IMR-90 (cell line): Measurements from ENCODE around the gene SLC25A19. TPM values are rescaled to one million over a fixed set of nuclear protein-coding genes. Genes with fewer than 3 reads are reported as not detected.

Experiments
- ATAC-seq: fragments of 200-7000 bp; cut with Tn5 transposase; 2 replicates; pipeline ENCODE4 v1.9.1; 2020; ENCODE audit warnings: low read depth, mild to moderate bottlenecking, moderate library complexity
- BruUV-seq: library from RNA; stranded (reverse); fragments of 400-500 nt; replicated peaks from 2 replicates; lab custom pipeline; 2021; lab: Mats Ljungman, UMichigan
- CTCF ChIA-PET: fragments of 300-600 bp; formaldehyde crosslinking; extraction: SDS; loops from one replicate; lab custom pipeline; 2021; ENCODE audit warnings: antibody characterized with exemption; lab: Yijun Ruan, JAX
- POLR2A ChIA-PET: fragments of 300-600 bp; sonication (Branson Sonifier 250); formaldehyde crosslinking; loops from one replicate; lab custom pipeline; 2022; ENCODE audit warnings: antibody characterized with exemption; ENCODE audit not compliant: unreplicated experiment; lab: Charles Lee
- DNase-seq: peaks from one replicate; pipeline ENCODE4 v3.0.0; 2013
- H2AFZ ChIP-seq: replicated peaks from 2 replicates; pipeline ENCODE3; 2013; ENCODE audit warnings: low read length, mild to moderate bottlenecking; ENCODE audit not compliant: poor library complexity
- H2AK5ac ChIP-seq: 2 replicates; pipeline ENCODE4 v1.6.1; 2013; ENCODE audit warnings: low read depth, low read length, inconsistent platforms
- H2AK9ac ChIP-seq: replicated peaks from 2 replicates; pipeline ENCODE3; 2013; ENCODE audit warnings: mild to moderate bottlenecking, low read depth, low read length, moderate library complexity; ENCODE audit not compliant: poor library complexity
- H2BK120ac ChIP-seq: 2 replicates; pipeline ENCODE4 v1.6.1; 2013; ENCODE audit warnings: low read depth, low read length, inconsistent platforms
- H2BK15ac ChIP-seq: 3 replicates; pipeline ENCODE4 v1.6.1; 2013; ENCODE audit warnings: low read depth, low read length, inconsistent platforms
- H2BK20ac ChIP-seq: 2 replicates; pipeline ENCODE4 v1.6.1; 2013; ENCODE audit warnings: low read depth, mild to moderate bottlenecking, inconsistent platforms, low read length, moderate library complexity
- H2BK5ac ChIP-seq: 2 replicates; pipeline ENCODE4 v1.6.1; 2013; ENCODE audit warnings: mild to moderate bottlenecking, low read depth, low read length, inconsistent platforms; ENCODE audit not compliant: poor library complexity, severe bottlenecking
- H3K14ac ChIP-seq: replicated peaks from 2 replicates; pipeline ENCODE4 v1.6.1; 2013; ENCODE audit warnings: low read depth, low read length, inconsistent platforms
- H3K18ac ChIP-seq: 2 replicates; pipeline ENCODE4 v1.6.1; 2013; ENCODE audit warnings: low read depth, low read length, control low read depth
- H3K23ac ChIP-seq: 2 replicates; pipeline ENCODE4 v1.6.1; 2013; ENCODE audit warnings: low read depth, low read length, inconsistent platforms
- H3K27ac ChIP-seq: 2 replicates; pipeline ENCODE4 v1.5.1; 2013; ENCODE audit warnings: mild to moderate bottlenecking, control low read depth, low read length; ENCODE audit not compliant: insufficient read depth
- H3K27me3 ChIP-seq: 2 replicates; pipeline ENCODE4 v1.6.1; 2013; ENCODE audit warnings: low read length; ENCODE audit not compliant: control insufficient read depth, insufficient read depth
- H3K36me3 ChIP-seq: 2 replicates; pipeline ENCODE4 v1.6.1; 2013; ENCODE audit warnings: low read length, mixed read lengths; ENCODE audit not compliant: control insufficient read depth, insufficient read depth
- H3K4ac ChIP-seq: 2 replicates; pipeline ENCODE4 v1.6.1; 2013; ENCODE audit warnings: low read depth, low read length, inconsistent platforms
- H3K4me1 ChIP-seq: 2 replicates; pipeline ENCODE4 v1.6.1; 2013; ENCODE audit warnings: low read length, mixed read lengths; ENCODE audit not compliant: control insufficient read depth, insufficient read depth
- H3K4me2 ChIP-seq: 2 replicates; pipeline ENCODE4 v1.6.1; 2013; ENCODE audit warnings: low read depth, mild to moderate bottlenecking, control low read depth, low read length, moderate library complexity
- H3K4me3 ChIP-seq: 2 replicates; pipeline ENCODE4 v1.5.1; 2013; ENCODE audit warnings: low read depth, mild to moderate bottlenecking, control low read depth, low read length, moderate library complexity; ENCODE audit not compliant: insufficient read depth
- H3K56ac ChIP-seq: 2 replicates; pipeline ENCODE4 v1.6.1; 2013; ENCODE audit warnings: low read length, inconsistent platforms; ENCODE audit not compliant: insufficient read depth; ENCODE audit errors: extremely low read depth
- H3K79me1 ChIP-seq, 2 experiments: 2 replicates each; pipeline ENCODE4 v1.6.1; 2013; ENCODE audit warnings: low read length in 2 of 2, inconsistent platforms in 1 of 2, low read depth in 1 of 2
- H3K9ac ChIP-seq: 2 replicates; pipeline ENCODE4 v1.6.1; 2013; ENCODE audit warnings: low read depth, low read length, control low read depth
- H3K9me1 ChIP-seq: 2 replicates; pipeline ENCODE4 v1.6.1; 2013; ENCODE audit warnings: low read length, inconsistent platforms; ENCODE audit not compliant: insufficient read depth
- H3K9me3 ChIP-seq: 2 replicates; pipeline ENCODE4 v1.6.1; 2013; ENCODE audit warnings: low read length; ENCODE audit not compliant: control insufficient read depth, insufficient read depth
- H4K20me1 ChIP-seq: 2 replicates; pipeline ENCODE4 v1.6.1; 2013; ENCODE audit warnings: low read length, inconsistent platforms; ENCODE audit not compliant: insufficient read depth
- H4K5ac ChIP-seq: 2 replicates; pipeline ENCODE4 v1.6.1; 2013; ENCODE audit warnings: mild to moderate bottlenecking, low read depth, low read length, control low read depth
- H4K8ac ChIP-seq, 2 experiments: 2 replicates each; pipeline ENCODE4 v1.6.1; 2013; ENCODE audit warnings: low read depth in 2 of 2, low read length in 2 of 2, control low read depth in 1 of 2, inconsistent platforms in 1 of 2
- H4K91ac ChIP-seq: 2 replicates; pipeline ENCODE4 v1.6.1; 2013; ENCODE audit warnings: low read depth, low read length, inconsistent platforms; ENCODE audit not compliant: insufficient read depth
- BHLHE40 ChIP-seq: fragments of 150-350 bp; IDR thresholded peaks from 2 replicates; pipeline ENCODE4 v1.6.1; 2016; ENCODE audit warnings: mild to moderate bottlenecking, low read depth, low read length
- CEBPB ChIP-seq: IDR thresholded peaks from 2 replicates; pipeline ENCODE4 v1.6.1; 2012; ENCODE audit warnings: low read depth, low read length, improper control_type of control experiment
- ELK1 ChIP-seq: fragments of 150-350 bp; IDR thresholded peaks from 2 replicates; pipeline ENCODE4 v1.6.1; 2016; ENCODE audit warnings: low read depth, mild to moderate bottlenecking, low read length, moderate library complexity, borderline replicate concordance
- MXI1 ChIP-seq: IDR thresholded peaks from 2 replicates; pipeline ENCODE4 v1.6.1; 2012; ENCODE audit warnings: low read depth, mild to moderate bottlenecking, low read length, moderate library complexity, borderline replicate concordance
- POLR2A ChIP-seq: IDR thresholded peaks from 2 replicates; pipeline ENCODE4 v1.6.1; 2012; ENCODE audit warnings: mild to moderate bottlenecking, low read depth, low read length
- RAD21 ChIP-seq: IDR thresholded peaks from 2 replicates; pipeline ENCODE4 v1.6.1; 2012; ENCODE audit warnings: low read length, improper control_type of control experiment
- WGBS, 2 experiments: methylation state at CpG; one replicate each; pipeline versions ENCODE4 v1.1.5 to v1.1.7; 2013; ENCODE audit warnings: missing lambda C conversion rate in 2 of 2; ENCODE audit not compliant: insufficient read length in 1 of 2; ENCODE audit errors: extremely low coverage in 2 of 2; 5-methylcytosine and 5-hydroxymethylcytosine counted together
- dilution Hi-C: fragments of 300-500 bp; cut with HindIII; formaldehyde crosslinking; loops from one replicate; pipeline ENCODE4 v1.14.3; 2018; ENCODE audit warnings: low sequenced_read_pairs; ENCODE audit not compliant: unreplicated experiment
- in situ Hi-C: fragments of 300-500 bp; cut with MboI; formaldehyde crosslinking; loops from 3 replicates; pipeline ENCODE4 v1.14.3; 2019; ENCODE audit warnings: low sequenced_read_pairs, inconsistent platforms, mixed read lengths
- intact Hi-C: fragments of 100-400 bp; cut with micrococcal nuclease; formaldehyde crosslinking; loops from 2 replicates; pipeline ENCODE4 v1.10.0; 2022
- polyA plus RNA-seq, 3 experiments: library from polyadenylated mRNA; depleted of rRNA; stranded (reverse); fragments of >200 nt; gene quantifications; 2 replicates each; pipeline ENCODE4 v1.2.3, GENCODE V29; 2012; ENCODE audit warnings: low replicate concordance in 1 of 3
- total RNA-seq: library from RNA; depleted of rRNA; stranded (reverse); fragments of >200 nt; gene quantifications from 2 replicates; pipeline ENCODE4 v1.2.3, GENCODE V29; 2012

SLC25A19 gene
- total and polyA plus RNA-seq, 2 of the 4 experiments (the other 2 are of a cell fraction) = 9.1 to 9.2 TPM

- Histone ChIP-seq H2BK20ac (no peak overlapping the region), H4K5ac (no peak overlapping the region), H2BK5ac (no peak overlapping the region), H3K4ac (no peak overlapping the region), H2BK15ac (no peak overlapping the region), H3K27ac (no peak overlapping the region), H3K4me2 (no peak overlapping the region), H3K79me1 (peaks cover 3 to 36% of the 10 kb centered on the region in 2 experiments; a peak in 3 of 4 replicates), H3K23ac (no peak overlapping the region), H3K14ac (no peak overlapping the region), H3K56ac (no peak overlapping the region), H3K27me3 (no peaks in the 10 kb centered on the region), H2AK9ac (no peak overlapping the region), H4K91ac (no peak overlapping the region), H3K9ac (no peak overlapping the region), H2AFZ (no peak overlapping the region), H3K4me1 (peaks cover 9% of the 10 kb centered on the region; the same call in 1 of the 2 replicates), H3K36me3 (peaks cover 31% of the 10 kb centered on the region), H3K18ac (no peak overlapping the region), H3K9me1 (peaks cover 10% of the 10 kb centered on the region), H2BK120ac (no peak overlapping the region), H3K4me3 (no peak overlapping the region), H2AK5ac (no peak overlapping the region), H4K20me1 (peaks cover 14% of the 10 kb centered on the region; the same call in 1 of the 2 replicates), H3K9me3 (no peaks in the 10 kb centered on the region), H4K8ac (no peak overlapping the region)
- TF ChIP-seq ELK1 = no peak
- no peak for TF ChIP-seq MXI1
- no peak for TF ChIP-seq BHLHE40
- TF ChIP-seq CEBPB = no peak
- no peak for TF ChIP-seq RAD21
- no peak for TF ChIP-seq POLR2A
- dilution Hi-C loops (no loop called here), intact Hi-C loops (no loop called here), in situ Hi-C loops (no loop called here)
- no TSS peak for BruUV-seq
- ATAC-seq = no peak
- WGBS, 2 experiments = no CpG with 5 or more reads among the region's 10 CpGs
- DNase-seq = no peak
- CTCF ChIA-PET = interaction anchor here (1.1 to 1.2 kb wide), 2 partner anchors 9 to 12 kb away, joined by 3 read pairs; no protein-coding TSS in a partner anchor
- POLR2A ChIA-PET = no interaction called here
Measured at GRCh38 chr17:75318615-75319222, 29.5 kb upstream of the SLC25A19 start.
